Amniotic stem cell (primary cell): ENCODE measurements around the gene ARIH2.
A peak's percentile ranks its signal among the peaks of the same experiment; 100 is the strongest.

Experiments used
- DNase-seq: peaks from one replicate; lab custom pipeline; 2025; lab: John Stamatoyannopoulos, UW

ARIH2 gene

GRCh38 chr3:48974076-48974864 lies 55.6 kb downstream of the ARIH2 start:
- no peak for DNase-seq

GRCh38 chr3:48979451-48979850 lies 60.8 kb downstream of the ARIH2 start:
- no peak for DNase-seq

DNA sequence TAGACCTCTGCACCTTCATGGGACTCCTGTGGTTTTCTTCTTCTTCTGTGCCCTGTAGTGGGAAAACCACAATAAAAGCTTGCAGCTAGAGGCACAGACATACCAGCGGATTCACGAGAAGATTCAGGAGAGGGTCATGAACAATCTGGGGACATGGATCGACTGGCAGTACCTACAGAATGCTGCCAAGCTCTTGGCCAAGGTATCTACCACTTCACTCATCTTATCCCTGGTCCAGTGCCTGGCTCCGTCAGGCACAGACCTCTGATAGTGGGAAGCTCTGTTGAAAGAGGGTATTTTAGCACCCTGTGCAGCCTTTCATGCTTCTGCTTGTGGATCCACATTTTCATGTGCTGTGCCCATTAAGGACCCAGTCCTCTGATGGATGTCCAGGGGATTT lies 61.7 kb downstream of the ARIH2 start:
- DNase-seq, result no peak

GRCh38 chr3:48982016-48982415 lies 63.4 kb downstream of the ARIH2 start:
- no peak for DNase-seq

- DNase-seq, result no peak
Observed at GRCh38 chr3:48982686-48983085, 64.0 kb downstream of the ARIH2 start.

DNA sequence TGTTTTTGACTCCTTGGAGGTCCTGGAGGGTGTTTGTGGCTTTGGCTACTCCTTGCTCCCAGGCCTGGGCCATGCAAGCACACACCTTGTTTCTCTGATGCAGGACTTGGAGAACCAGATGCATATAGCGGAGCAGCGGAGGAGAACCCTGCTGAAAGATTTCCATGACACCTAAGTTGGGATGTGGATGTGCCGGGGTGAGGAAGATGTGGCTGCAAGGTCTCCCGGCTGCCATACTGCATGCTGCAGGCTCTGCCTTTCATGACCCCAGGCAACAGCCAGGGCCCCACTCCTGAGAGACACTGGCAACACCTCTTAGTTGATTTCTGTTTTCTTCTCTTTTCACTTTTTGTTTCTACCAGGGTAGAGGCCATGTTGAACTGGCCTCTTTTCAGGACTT lies 64.5 kb downstream of the ARIH2 start:
- DNase-seq, result no peak

- DNase-seq, result no peak
Observed at GRCh38 chr3:48984663-48985062, 66.0 kb downstream of the ARIH2 start.

GRCh38 chr3:48985831-48986376 lies 67.3 kb downstream of the ARIH2 start:
- DNase-seq, result no peak

- DNase-seq, result no peak
Observed at GRCh38 chr3:48989126-48989795, 70.6 kb downstream of the ARIH2 start.

DNA sequence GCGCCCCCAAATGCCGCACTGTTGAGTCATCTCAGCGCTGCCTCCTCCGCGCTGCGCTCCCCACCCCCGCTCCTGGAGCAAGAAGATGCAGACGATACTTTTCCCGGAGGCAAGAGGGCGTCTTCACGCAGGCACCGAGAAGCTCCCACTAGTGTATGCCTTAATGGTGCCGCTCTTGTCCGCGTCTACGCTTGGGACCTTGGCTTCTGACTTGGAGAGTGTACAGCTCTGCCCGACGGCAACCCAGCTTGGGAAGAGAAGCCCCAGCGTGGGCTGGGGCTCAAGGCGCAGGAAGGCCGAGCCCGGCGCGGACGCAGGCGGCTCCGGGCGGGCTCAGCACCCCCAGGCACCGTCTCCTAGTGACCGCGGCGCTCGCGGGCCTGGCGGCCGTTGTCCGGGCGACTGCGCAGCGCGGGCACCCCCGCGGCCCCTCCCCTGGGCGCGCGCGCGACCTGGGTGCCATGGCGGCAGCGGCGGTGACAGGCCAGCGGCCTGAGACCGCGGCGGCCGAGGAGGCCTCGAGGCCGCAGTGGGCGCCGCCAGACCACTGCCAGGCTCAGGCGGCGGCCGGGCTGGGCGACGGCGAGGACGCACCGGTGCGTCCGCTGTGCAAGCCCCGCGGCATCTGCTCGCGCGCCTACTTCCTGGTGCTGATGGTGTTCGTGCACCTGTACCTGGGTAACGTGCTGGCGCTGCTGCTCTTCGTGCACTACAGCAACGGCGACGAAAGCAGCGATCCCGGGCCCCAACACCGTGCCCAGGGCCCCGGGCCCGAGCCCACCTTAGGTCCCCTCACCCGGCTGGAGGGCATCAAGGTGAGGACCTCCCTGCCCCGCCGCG lies 71.4 kb downstream of the ARIH2 start, which contains the start of gene P4HTM:
Gene P4HTM (plus strand): TSS at position 446 of the 840 bp plus-strand sequence. CDS start 16 bp downstream, at position 462.
- peak; percentile 89 for DNase-seq

GRCh38 chr3:48990636-48991469 lies 72.2 kb downstream of the ARIH2 start:
- no peak for DNase-seq

DNA sequence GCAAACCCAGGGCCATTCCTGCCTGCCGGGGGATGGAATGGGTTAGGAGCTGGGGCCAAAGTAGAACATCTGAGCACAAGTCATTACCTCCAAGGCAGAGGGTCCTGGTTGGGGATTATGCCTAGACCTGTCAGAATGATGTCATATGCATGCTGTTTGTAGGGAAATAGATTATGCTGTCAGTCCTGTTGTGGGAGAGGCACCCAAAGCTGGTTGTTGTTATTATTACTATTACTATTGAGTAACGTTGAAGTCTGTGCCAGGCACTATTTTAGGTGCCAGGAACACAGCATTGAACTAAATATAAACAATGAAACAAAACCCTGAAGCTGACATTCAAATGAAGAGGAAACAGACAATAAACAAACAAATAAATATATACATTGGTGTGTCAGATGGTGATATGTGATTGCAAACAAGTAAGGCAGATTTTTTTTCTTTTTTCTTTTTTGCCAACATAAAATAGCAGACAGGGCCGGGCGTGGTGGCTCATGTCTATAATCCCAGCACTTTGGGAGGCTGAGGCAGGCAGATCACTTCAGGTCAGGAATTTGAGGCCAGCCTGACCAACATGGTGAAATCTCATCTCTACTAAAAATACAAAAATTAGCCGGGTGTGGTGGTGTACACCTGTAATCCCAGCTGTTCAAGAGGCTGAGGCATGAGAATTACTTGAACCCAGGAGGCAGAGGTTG lies 73.4 kb downstream of the ARIH2 start:
- DNase-seq, result no peak

GRCh38 chr3:48993834-48994233 lies 75.2 kb downstream of the ARIH2 start:
- DNase-seq, result no peak

DNA sequence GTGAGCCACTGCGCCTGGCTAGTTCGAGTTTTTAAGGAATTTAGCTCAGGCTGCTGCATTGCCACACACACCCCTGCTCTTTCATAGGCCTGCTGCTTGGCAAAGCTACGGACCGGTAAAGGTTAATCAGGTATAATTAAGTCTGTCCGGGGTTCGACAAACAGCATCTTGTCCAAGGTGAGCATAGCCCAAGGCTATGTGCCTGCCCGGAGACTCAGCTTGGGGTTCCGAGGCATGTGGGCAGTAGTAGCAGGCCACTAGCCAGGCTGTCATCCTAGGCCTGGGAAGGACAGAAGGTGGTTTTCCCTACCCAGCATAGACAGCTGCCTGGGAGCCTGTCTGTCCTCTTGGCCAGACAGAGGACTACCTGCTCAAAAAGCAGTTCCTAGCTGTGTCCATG lies 78.0 kb downstream of the ARIH2 start:
- no peak for DNase-seq

- DNase-seq, result no peak
Observed at GRCh38 chr3:48997102-48997635, 78.5 kb downstream of the ARIH2 start.

- DNase-seq, result no peak
Observed at GRCh38 chr3:48997714-48998637, 79.3 kb downstream of the ARIH2 start.

GRCh38 chr3:48999085-48999858 lies 80.6 kb downstream of the ARIH2 start:
- DNase-seq, result no peak

- no peak for DNase-seq
Observed at GRCh38 chr3:49001155-49001554, 82.5 kb downstream of the ARIH2 start.
